GM19467 (cell line): ENCODE measurements around the gene MMEL1.
A peak's percentile ranks its signal among the peaks of the same experiment; 100 is the strongest.
"Not testable (repeated sequence)": the region's sequence is repeated elsewhere in the genome, so short reads cannot be mapped to it uniquely, and the experiment has no call there.

ENCODE experiments used
- ATAC-seq: cut with Tn5 transposase; IDR thresholded peaks from one replicate; pipeline ENCODE4 v1.9.1; 2021; ENCODE audit warnings: mild to moderate bottlenecking, moderate library complexity; ENCODE audit not compliant: unreplicated experiment

The MMEL1 gene

DNA sequence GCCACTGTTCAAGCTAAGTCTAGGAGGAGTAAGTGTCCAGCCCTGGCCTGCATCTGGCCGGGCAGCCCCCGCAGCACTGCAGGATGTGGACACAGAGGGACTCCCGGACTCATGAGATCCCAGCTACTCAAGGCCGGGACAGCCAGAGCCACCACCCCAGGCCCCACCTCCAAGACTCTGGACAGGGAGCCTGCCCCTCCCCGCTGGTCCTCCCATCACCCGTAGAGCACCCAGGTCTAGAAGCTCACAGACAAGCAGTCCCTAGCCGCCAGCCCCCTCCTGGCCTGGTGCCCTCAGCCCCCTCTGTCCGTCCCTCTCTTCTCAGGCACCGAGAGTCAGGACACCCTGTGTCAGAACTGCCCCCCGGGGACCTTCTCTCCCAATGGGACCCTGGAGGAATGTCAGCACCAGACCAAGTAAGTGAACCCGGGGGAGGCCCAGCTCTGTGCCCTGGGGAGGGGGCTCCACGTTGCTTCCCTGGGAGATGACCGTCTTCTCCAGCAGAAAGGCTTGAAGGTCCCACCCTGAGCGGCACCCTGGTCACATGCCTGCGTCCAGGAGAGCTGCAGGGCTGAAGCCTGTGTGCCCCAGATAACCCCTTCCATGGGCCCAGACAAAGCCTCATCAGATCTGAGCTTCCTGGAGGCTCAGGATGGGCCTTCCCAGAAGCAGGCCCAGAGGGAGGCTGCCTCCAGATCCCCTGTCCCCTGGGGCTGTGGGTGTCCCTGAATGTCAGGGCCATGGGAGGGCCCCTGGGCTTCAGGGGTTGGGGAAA, 72.3 kb downstream of the MMEL1 start:
- no peak for ATAC-seq

DNA sequence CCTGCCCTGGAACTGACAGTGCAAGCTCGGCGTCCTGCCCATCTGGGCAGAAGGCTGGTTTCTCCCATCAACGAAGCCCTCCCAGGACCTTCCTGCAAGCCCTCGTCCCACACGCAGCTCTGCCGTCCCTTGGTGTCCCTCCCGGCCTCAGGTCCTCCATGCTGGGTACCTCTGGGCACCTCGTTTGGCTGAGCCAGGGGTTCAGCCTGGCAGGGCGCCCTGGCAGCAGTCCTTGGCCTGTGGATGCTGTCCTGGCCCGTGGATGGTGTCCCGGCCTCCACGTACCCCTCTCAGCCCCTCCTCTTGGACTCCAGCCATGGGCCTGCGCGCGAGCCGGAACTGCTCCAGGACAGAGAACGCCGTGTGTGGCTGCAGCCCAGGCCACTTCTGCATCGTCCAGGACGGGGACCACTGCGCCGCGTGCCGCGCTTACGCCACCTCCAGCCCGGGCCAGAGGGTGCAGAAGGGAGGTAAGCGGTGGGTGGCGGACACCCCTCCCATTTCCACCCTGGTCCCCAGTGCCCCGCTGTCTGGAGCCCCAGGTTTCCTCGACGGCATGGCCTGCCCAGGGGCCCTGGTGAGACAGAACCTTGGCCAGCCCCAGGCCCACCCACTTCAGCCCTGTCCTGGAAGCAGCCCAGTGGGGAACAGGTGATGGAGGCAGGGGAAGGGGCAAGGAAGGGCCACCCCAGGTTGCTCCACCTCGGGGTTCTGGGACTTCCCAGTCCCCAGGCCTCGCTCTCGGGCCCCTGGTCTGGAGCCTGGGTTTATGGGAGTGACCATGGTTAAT, 73.1 kb downstream of the MMEL1 start:
- ATAC-seq, result no peak

DNA sequence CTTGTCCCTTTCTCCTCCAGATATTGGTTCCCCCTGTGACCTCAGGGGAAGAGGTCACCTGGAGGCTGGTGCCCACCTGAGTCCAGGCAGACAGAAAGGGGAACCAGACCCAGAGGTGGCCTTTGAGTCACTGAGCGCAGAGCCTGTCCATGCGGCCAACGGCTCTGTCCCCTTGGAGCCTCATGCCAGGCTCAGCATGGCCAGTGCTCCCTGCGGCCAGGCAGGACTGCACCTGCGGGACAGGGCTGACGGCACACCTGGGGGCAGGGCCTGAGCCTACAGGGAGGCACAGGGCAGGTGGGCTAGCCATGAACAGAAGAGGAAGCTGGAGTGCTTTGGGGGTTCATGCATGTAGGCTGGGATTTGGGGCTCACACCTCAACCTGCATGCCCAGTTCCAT, 74.0 kb downstream of the MMEL1 start:
- ATAC-seq, result no peak

DNA sequence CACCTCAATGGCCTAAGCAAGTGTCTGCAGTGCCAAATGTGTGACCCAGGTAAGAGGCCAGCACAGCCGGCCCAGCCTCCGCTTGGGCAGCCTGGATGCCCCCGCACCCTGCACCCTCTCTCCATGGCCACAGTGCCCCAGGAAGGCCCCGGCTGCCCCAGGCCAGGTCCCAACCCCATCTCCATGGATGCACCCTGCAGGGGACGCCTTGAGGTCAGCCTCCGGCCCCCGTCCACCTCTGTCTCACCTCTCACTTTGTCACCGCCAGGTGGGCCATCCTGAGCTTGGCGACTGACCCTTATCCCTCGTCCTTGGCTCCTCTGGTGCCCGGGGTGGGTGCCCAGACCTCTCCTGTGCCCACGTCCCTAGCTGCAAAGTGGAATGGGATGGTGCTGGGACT, 74.4 kb downstream of the MMEL1 start:
- no peak for ATAC-seq

DNA sequence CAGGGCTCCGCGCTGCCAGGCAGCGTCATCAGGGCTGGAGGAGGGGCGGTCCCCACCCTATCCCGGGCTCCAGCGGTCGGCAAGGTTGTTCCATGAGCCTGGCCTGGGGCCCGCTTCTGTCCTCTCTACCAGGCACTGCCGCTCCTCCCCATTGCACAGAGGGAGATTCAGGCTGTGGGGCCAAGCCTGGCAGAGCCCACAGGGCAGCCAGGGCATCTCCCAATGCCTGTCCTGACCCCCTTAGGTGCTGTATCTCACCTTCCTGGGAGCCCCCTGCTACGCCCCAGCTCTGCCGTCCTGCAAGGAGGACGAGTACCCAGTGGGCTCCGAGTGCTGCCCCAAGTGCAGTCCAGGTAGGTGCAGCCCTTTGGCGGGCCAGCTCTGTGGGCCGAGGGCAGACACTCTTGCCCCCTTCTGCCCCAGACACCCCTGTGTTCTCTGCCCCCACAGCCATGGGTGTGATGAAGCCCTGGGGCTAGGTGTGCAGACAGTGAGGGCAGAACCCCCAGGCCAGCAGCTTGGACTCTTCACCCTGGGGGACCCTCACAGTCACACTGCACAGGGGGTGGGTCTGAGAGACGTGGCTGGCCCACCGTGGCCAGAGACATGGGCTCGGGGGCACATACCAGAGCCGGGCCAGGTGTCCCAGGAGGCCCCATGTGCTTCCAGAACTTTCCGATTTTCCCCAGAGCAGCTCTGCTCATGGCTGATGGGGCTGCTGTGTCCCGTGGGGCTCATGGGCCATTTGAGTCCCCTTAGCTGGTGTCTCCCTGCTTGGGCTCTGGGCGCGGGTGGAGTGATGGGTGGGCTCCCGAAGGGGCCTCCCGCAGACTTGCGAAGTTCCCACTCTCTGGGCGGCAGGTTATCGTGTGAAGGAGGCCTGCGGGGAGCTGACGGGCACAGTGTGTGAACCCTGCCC, 75.1 kb downstream of the MMEL1 start:
- no peak for ATAC-seq

DNA sequence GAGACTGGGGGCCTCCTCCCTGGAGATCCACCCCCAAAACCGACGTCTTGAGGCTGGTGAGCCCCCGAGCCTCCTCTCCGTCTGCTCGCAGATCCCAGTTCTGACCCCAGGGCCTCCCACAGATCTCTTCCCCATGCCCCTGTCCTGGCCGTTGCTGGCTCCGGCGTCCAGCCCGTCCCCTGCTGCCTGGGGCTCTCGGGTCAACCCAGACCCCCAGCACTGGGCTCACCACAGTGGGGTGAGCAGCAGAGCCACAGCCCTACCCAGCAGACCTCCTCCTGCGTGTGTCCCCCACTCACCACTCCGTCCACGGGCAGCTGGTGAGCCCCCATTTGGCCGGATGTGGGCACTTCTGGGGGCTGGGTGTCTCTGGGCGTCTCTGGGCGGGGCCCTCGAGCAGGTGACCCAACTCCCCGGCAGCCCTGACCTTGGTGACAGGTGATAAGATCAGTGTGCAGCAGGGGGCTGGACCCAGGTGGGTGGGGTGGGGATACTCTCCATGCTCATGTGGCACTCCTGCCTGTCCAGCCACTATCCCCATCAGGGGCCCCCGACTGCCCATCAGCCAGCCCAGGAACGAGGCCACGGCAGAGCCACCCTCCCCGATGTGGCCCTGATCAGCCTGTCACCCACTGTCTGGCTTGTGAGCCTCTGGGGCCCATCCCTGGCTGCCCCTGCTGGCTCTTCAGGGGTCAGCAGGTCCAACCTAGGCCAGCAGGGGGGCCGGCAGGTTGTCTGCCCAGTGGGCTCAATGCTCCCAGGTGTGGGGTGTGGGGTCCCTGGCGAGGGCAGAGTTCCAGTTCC, 75.9 kb downstream of the MMEL1 start:
- no peak for ATAC-seq

DNA sequence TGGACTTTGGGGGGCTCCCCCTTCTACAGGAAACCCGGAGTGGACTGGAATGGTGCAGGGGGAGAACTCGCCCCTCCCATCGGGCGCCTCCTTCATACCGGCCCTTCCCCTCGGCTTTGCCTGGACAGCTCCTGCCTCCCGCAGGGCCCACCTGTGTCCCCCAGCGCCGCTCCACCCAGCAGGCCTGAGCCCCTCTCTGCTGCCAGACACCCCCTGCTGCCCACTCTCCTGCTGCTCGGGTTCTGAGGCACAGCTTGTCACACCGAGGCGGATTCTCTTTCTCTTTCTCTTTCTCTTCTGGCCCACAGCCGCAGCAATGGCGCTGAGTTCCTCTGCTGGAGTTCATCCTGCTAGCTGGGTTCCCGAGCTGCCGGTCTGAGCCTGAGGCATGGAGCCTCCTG, 76.5 kb downstream of the MMEL1 start, which contains the start of gene TNFRSF14:
Gene TNFRSF14 (plus strand): TSS at position 95 of the 401 bp plus-strand sequence. CDS start 294 bp downstream, at position 389.
- peak; percentile 27 for ATAC-seq

DNA sequence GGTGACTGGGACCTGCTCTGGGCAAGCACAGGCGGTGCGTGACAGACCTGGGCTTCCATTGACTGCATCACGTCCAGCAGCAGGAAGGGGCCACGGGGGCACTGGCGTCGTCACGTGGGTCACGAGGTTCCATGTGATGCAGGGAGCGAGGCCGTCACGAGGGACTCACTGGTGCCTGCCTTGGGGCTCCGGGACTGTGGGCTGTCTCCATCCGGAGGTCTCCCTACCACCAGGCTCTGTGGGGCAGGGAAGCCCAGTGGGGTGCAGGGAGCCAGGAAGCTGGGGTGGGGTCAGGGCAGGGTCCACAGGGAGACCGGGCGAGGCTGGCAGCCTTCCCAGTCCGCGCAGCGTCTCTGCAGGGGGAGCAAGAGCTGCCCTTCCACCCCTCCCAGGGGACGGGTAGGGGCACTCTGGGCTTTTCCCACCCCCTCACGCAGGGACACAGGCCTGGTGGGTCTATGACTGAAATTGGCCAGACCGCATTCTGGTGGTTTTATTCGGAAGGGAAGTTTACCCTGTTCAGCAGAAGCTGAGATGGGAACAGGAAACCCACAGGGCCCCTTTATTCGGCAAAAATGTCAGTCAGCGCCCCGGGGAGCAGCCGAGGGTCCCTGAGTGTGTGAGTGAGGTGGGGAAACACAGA, 77.1 kb downstream of the MMEL1 start:
- ATAC-seq, result peak; percentile 37

DNA sequence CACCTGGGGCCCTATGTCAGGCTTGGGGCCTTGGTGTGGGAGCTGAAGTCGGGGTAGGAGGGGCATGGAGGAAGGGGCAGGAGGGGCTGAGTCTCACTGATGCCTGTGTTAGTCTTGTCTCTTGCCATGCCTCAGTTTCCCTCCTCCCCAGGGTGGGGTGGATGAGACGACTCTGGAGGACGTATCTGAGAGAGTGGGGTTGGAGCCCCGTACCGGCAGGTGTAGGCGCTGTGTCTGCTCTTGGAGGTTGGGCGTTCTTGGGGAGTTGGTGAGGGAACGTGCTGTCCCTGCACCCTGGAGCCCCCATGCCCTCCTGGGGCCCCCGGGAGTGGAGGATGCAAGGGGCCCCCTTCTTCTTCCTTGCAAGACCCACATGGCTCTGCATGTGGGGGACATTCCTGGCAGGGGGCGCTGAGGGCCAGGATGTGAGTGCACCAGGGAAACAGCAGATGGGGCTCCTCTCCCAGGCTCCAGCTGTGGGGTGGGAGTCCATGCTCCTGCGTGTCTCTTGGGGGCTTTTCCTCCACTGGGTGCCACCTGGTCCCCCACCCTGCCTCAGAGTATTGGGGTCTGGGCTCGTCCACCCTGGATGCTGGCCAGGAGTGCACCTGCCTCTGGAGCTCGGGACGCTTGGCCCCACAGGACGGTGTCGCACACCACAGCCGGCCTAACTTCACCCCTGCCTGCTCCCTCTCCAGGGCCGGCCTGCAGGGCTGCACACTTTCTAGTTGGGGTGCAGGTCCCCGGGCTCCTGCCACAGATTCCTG, 78.0 kb downstream of the MMEL1 start:
- ATAC-seq, result no peak

DNA sequence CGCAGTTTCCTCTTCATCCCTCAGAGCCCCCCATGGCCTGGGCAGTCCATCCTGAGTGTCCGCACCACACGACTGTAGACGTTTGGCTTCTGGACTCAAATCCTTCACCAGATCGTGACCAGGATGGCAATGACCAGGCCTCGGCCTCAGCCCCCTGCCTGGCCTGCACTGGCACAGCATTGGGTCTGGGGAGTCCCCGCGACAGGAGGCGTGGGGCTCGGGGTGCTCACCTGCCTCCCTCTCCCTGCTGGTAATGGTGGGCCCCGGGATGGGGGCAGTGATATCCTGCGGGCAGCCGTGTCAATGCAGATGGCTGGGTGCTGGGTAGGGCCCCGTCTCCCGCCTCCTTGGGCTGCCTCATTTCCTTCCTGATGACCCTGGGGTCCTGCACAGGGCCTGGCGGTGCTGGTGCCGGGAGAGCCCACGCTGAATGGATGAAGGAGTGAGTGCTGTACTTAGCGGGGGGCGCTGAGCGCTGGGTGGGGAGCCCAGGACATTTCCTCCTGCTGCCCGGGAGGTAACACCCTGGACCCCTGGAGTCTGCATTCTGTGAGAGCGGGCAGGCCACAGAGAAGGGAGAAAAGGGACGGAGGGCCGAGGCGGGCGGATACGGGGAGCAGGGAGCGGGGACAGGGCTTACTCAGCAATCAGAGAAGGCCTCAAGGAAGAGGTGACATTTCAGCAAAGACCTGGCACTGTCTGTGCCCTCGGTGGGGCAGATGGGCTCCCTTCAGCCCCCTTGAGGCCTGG, 78.8 kb downstream of the MMEL1 start:
- ATAC-seq, result no peak

DNA sequence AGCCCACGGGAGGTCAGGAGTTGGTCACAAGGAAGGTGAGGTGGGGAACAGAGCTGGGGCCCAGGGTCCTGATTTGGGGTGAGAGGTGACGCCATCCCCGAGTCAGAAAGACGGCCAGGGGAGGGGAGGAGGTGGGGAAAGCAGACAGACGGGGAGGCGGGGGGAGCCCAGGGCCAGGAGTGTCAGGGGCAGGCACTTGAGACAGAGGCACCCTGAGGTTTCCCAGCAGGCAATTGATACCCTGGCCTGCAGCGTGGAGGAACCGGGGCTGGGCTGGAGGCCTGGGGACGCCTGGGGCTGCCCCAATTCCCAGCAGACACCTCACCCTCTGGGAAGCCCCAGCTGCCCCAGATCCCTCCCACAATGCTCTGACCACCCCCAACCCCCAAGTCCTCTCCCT, 79.7 kb downstream of the MMEL1 start:
- not testable (repeated sequence) for ATAC-seq

DNA sequence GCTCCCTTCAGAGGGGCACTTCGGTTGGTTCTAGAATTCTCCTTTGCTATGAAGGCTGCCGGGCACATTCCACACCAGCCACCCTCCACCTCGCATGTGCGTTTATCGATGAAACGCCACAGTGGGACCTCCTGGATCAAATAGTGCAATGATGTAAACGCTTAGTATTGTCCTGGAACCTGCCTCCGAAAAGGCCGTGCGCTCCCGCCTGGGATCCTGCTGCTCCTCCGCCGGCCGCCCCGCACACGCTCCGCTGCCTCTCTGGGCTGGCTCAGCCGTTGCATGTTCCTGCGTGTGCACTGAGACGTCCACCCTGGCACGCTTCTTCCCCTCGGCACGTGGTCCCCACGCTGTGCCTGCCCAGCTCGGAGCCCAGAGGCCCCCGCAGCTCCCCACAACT, 80.6 kb downstream of the MMEL1 start:
- no peak for ATAC-seq

DNA sequence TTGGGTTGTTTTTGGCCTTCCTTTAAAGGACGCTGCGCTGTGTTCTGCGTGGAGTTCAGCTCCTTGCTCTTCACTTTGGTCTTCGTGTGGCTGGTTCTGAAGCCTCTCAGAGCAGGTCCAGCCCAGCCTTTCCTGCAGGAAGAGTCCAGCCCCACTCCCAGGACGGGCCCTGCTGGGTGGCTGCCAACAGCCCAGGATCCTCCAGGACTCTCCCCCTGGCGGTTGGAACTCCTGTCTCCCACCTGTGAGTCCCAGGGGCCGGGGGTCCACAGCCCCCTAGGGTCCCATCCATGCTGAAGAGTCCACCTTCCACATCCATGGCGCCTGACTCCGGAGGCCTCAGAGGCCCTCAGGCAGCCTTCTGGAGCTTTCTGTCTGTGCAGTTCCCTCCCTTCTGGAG, 81.3 kb downstream of the MMEL1 start:
- not testable (repeated sequence) for ATAC-seq

DNA sequence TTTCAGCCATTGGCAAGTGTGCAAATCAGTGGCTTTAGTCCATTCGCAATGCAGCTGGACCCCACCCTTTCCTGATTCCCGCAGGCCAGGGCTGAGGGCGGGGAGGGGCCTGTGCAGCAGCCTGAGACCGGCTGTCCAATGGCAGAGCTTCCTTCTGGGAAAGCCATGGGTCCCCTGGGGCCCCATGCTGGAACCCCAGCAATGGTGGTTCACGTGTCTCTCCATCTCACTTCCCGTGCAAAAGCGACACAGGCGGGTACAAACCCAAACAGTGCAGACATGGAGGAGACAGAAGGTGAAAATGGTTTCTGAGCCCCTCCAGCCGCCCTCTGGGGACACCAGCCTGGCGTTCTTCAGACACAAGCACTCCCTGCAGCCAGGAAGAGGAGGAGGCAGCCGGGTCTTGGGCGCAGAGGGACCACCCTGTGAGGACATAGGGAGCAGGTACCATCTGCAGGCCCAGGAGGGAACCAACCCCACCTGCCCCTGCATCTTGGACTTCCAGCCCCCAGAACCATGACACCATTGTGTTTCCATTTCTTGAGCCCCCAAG, 82.4 kb downstream of the MMEL1 start:
- not testable (repeated sequence) for ATAC-seq

DNA sequence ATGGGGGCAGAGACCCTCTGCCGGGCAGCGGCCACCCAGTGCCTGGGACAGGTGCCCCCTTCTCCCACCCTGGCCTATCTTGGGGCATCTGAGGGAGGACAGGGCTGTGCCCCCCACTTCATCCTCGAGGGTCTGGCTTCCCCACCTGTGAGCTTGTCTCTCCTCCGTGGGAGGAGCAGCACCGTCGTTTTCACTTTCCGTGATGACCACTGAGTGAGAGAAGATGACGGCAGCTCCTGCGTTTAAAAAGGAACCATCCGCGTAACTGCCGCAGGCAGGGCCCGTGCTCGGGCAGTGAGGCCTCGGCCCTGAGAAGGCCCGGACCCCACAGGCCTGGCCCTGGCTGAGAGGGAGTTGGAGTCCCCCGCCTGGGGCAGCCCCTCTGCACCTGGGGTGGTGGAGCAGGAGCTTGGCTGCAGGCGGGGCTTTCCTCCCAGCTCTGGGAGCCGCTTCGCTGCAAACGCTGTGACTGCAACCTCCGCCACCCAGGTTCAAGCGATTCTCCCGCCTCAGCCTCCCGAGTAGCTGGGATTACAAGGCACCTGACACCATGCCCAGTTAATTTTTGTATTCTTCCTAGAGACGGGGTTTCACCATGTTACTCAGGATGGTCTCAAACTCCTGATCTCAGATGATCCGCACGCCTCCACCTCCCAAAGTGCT, 83.3 kb downstream of the MMEL1 start:
- ATAC-seq, result not testable (repeated sequence)

DNA sequence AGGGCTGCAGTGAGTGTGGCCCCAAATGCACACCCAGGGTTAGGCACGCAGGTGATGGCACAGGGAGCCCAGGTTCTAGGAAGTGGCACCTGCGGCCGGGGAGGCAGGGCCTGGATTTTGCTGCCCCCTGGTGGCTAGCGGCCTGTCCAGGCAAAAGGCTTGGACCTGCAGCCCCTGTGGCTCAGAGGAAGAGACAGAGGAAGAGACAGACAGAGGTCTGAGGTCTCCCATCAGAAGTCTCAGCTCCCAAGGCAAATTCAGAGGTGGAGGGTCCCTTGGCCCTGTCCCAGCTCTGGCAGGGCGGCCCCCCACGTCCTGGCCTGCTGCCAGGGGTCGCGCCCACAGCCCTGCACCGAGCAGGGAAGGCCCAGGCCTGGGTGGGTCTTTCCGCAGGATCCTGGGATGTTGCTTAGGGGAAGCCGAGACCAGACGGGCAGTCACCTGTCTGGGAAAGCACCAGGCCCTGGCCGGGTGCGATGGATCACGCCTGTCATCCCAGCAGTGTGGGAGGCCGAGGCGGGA, 84.7 kb downstream of the MMEL1 start:
- no peak for ATAC-seq
